ENCODE measurements around the gene FAM187B.

GRCh38 chr19:35270381-35270811 is 41.9 kb upstream of the FAM187B start:
- TF ChIP-seq CTCF (IDR thresholded peaks at IDR 0.05), result no peak
- no peak for TF ChIP-seq EZH2 (IDR thresholded peaks at IDR 0.05; ENCODE audit: borderline replicate concordance, insufficient read depth, low read depth, low read length, poor library complexity, severe bottlenecking)

Measured in B cell (primary cell).